MM.1S (cell line): ENCODE data around the gene CASR.

Source experiments
- DNase-seq: peaks from one replicate; pipeline ENCODE4 v3.0.0-alpha.2; 2015
- H2AFZ ChIP-seq: fragments of 300-600 bp; sonication (generic); 2 replicates; pipeline ENCODE4 v1.6.0; 2016; ENCODE audit warnings: antibody characterized with exemption, low read length
- H3F3A ChIP-seq: fragments of 300-600 bp; sonication (generic); 2 replicates; pipeline ENCODE4 v1.6.1; 2016; ENCODE audit warnings: mild to moderate bottlenecking, antibody characterized with exemption, low read length, moderate library complexity, mixed read lengths; ENCODE audit not compliant: insufficient read depth
- H3K27ac ChIP-seq: fragments of 300-600 bp; sonication (generic); 2 replicates; pipeline ENCODE4 v1.5.1; 2016; ENCODE audit warnings: mild to moderate bottlenecking, low read length
- H3K27me3 ChIP-seq: fragments of 300-600 bp; sonication (generic); replicated peaks from 2 replicates; pipeline ENCODE4 v1.6.0; 2016; ENCODE audit warnings: low read length; ENCODE audit not compliant: insufficient read depth
- H3K36me3 ChIP-seq: fragments of 300-600 bp; sonication (generic); replicated peaks from 2 replicates; pipeline ENCODE4 v1.6.1; 2016; ENCODE audit warnings: mild to moderate bottlenecking, low read length, mixed read lengths; ENCODE audit not compliant: insufficient read depth
- H3K4me1 ChIP-seq: fragments of 300-600 bp; sonication (generic); 2 replicates; pipeline ENCODE4 v1.6.1; 2016; ENCODE audit warnings: low read length, mixed read lengths
- H3K4me2 ChIP-seq: fragments of 300-600 bp; sonication (generic); 2 replicates; pipeline ENCODE4 v1.6.0; 2016; ENCODE audit warnings: low read depth, low read length
- H3K4me3 ChIP-seq: fragments of 300-600 bp; sonication (generic); 2 replicates; pipeline ENCODE4 v1.5.1; 2016; ENCODE audit warnings: low read length, mixed read lengths
- H3K79me2 ChIP-seq: fragments of 300-600 bp; sonication (generic); 2 replicates; pipeline ENCODE4 v1.6.1; 2016; ENCODE audit warnings: mixed run types, low read length, mixed read lengths
- H3K9ac ChIP-seq: fragments of 300-600 bp; sonication (generic); 2 replicates; pipeline ENCODE4 v1.6.1; 2016; ENCODE audit warnings: low read length, mixed read lengths
- H3K9me2 ChIP-seq: fragments of 300-600 bp; sonication (generic); replicated peaks from 2 replicates; pipeline ENCODE4 v1.6.1; 2016; ENCODE audit warnings: mild to moderate bottlenecking, low read length, mixed read lengths; ENCODE audit not compliant: insufficient read depth
- H3K9me3 ChIP-seq: fragments of 300-600 bp; sonication (generic); replicated peaks from 2 replicates; pipeline ENCODE4 v1.6.1; 2016; ENCODE audit warnings: mild to moderate bottlenecking, low read length, mixed read lengths; ENCODE audit not compliant: insufficient read depth
- H4K20me1 ChIP-seq: fragments of 300-600 bp; sonication (generic); 2 replicates; pipeline ENCODE4 v1.6.1; 2016; ENCODE audit warnings: mild to moderate bottlenecking, low read length, moderate library complexity, mixed read lengths; ENCODE audit not compliant: insufficient read depth
- CTCF ChIP-seq: fragments of 300-600 bp; sonication (generic); IDR thresholded peaks from 2 replicates; pipeline ENCODE4 v1.5.1; 2016; ENCODE audit warnings: antibody characterized with exemption, low read length, mixed read lengths
- EZH2 ChIP-seq: fragments of 300-600 bp; sonication (generic); optimal IDR thresholded peaks from 2 replicates; pipeline ENCODE3; 2017; ENCODE audit warnings: low read depth, mild to moderate bottlenecking, antibody characterized with exemption, low read length, mixed read lengths
- EZH2phosphoT487 ChIP-seq: fragments of 300-600 bp; sonication (generic); IDR thresholded peaks from 2 replicates; pipeline ENCODE4 v1.6.1; 2018; ENCODE audit warnings: antibody characterized with exemption, low read length

The CASR gene

GRCh38 chr3:122253581-122253980 lies 70.1 kb downstream of the CASR start:
- TF ChIP-seq EZH2phosphoT487: no peak
- TF ChIP-seq EZH2: no peak
- no peak for TF ChIP-seq CTCF
- Histone ChIP-seq H3K79me2 (no peaks in the 10 kb centered on the region), H3F3A (peaks cover 3% of the 10 kb centered on the region; the same call in 1 of the 2 replicates), H4K20me1 (no peaks in the 10 kb centered on the region), H3K27me3 (no peaks in the 10 kb centered on the region), H3K4me2 (no peak overlapping the region), H3K9ac (no peak overlapping the region), H3K36me3 (no peaks in the 10 kb centered on the region), H3K4me3 (no peak overlapping the region), H3K27ac (no peak overlapping the region), H3K9me3 (no peaks in the 10 kb centered on the region), H2AFZ (no peak overlapping the region), H3K4me1 (peaks cover 12% of the 10 kb centered on the region), H3K9me2 (no peaks in the 10 kb centered on the region)
- no peak for DNase-seq

GRCh38 chr3:122255757-122256439 lies 72.4 kb downstream of the CASR start:
- no peaks in the 10 kb centered on the region for H3K79me2 ChIP-seq
- peaks cover 13% of the 10 kb centered on the region for H3K4me1 ChIP-seq
- no peaks in the 10 kb centered on the region for H4K20me1 ChIP-seq
- H3K27me3 ChIP-seq: no peaks in the 10 kb centered on the region
- peak; percentile 89 for DNase-seq
- no peak overlapping the region for H3K9ac ChIP-seq
- H3K4me3 ChIP-seq: no peak overlapping the region
- no peak for TF ChIP-seq CTCF
- TF ChIP-seq EZH2: no peak
- no peak for TF ChIP-seq EZH2phosphoT487
- H3K27ac ChIP-seq: peak overlapping the region; percentile 50; the same call in 1 of the 2 replicates
- no peaks in the 10 kb centered on the region for H3K9me3 ChIP-seq
- H3K36me3 ChIP-seq: no peaks in the 10 kb centered on the region
- H3F3A ChIP-seq: peaks cover 3% of the 10 kb centered on the region; the same call in 1 of the 2 replicates
- peak overlapping the region; percentile 20; the same call in 1 of the 2 replicates for H3K4me2 ChIP-seq
- H3K9me2 ChIP-seq: no peaks in the 10 kb centered on the region
- H2AFZ ChIP-seq: no peak overlapping the region

GRCh38 chr3:122257644-122258364 lies 74.3 kb downstream of the CASR start:
- Histone ChIP-seq H3K4me2 (no peak overlapping the region), H2AFZ (no peak overlapping the region), H3K36me3 (no peaks in the 10 kb centered on the region), H3K9me3 (no peaks in the 10 kb centered on the region), H3F3A (peaks cover 3% of the 10 kb centered on the region; the same call in 1 of the 2 replicates), H3K79me2 (no peaks in the 10 kb centered on the region), H3K27ac (no peak overlapping the region), H4K20me1 (no peaks in the 10 kb centered on the region), H3K4me1 (peaks cover 13% of the 10 kb centered on the region), H3K9ac (no peak overlapping the region), H3K27me3 (no peaks in the 10 kb centered on the region), H3K9me2 (no peaks in the 10 kb centered on the region), H3K4me3 (no peak overlapping the region)
- no peak for DNase-seq
- TF ChIP-seq EZH2phosphoT487: no peak
- TF ChIP-seq EZH2: no peak
- TF ChIP-seq CTCF: no peak
